ENCODE measurements around the gene PLA2G7. TPM values are rescaled to one million over a fixed set of nuclear protein-coding genes. Genes with fewer than 3 reads are reported as not detected.

Gene PLA2G7
- polyA plus RNA-seq, 1 donor (not counting 4 experiments of a cell fraction or from before 2014, with no cell fraction given) = 4.8 TPM

DNA sequence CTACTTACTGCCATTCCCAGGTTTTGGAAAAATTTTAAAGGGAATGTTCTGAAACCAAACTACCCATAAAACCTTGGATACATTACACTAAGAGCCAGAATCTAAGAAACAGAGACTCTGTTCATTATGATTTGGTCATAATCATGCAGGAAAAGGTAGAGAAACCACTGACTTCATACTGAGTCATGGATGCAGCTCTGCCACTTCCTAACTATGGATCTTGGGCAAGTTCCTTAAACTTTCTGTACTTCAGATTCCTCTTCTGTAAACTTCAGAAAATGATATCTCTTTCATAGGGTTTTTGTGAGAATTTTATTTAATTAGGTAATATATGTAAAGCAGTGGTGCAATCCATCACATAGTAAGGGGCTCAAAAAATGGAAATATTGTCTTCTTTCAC is 20.0 kb downstream of the PLA2G7 start:
- H3K4me3 ChIP-seq (ENCODE audit: control insufficient read depth in 2 of 3, extremely low read depth in 1 of 3, insufficient read depth in 2 of 3, low read depth in 1 of 3, low read length in 3 of 3) = no peak overlapping the region
- peak overlapping the region; percentile 24 for H3K27ac ChIP-seq (ENCODE audit: control insufficient read depth, insufficient read depth, low read length)
- H3K9ac ChIP-seq (ENCODE audit: control insufficient read depth, extremely low read depth, insufficient read depth, low read length) = no peak overlapping the region
- no peaks in the 10 kb centered on the region for H3K27me3 ChIP-seq (ENCODE audit: control insufficient read depth, extremely low read depth, insufficient read depth, low read length)
- dilution Hi-C loops (cut with MboI; ENCODE audit: extremely low pct_ligation_motif_present, low sequenced_read_pairs) = no loop called here
- TF ChIP-seq, protein P1, sequence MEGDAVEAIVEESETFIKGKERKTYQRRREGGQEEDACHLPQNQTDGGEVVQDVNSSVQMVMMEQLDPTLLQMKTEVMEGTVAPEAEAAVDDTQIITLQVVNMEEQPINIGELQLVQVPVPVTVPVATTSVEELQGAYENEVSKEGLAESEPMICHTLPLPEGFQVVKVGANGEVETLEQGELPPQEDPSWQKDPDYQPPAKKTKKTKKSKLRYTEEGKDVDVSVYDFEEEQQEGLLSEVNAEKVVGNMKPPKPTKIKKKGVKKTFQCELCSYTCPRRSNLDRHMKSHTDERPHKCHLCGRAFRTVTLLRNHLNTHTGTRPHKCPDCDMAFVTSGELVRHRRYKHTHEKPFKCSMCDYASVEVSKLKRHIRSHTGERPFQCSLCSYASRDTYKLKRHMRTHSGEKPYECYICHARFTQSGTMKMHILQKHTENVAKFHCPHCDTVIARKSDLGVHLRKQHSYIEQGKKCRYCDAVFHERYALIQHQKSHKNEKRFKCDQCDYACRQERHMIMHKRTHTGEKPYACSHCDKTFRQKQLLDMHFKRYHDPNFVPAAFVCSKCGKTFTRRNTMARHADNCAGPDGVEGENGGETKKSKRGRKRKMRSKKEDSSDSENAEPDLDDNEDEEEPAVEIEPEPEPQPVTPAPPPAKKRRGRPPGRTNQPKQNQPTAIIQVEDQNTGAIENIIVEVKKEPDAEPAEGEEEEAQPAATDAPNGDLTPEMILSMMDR (optimal IDR thresholded peaks at IDR 0.05 in 1 of 3, IDR thresholded peaks at IDR 0.05 in 1 of 3, conservative IDR thresholded peaks at IDR 0.05 in 1 of 3; ENCODE audit: extremely low read depth in 1 of 3, insufficient read depth in 2 of 3, low read length in 3 of 3) = no peak
- no peak for TF ChIP-seq EZH2 (IDR thresholded peaks at IDR 0.05; ENCODE audit: low read length)
- H4K20me1 ChIP-seq (ENCODE audit: control insufficient read depth, extremely low read depth, insufficient read depth, low read length) = peaks cover 2% of the 10 kb centered on the region
- H3K9me3 ChIP-seq (ENCODE audit: control insufficient read depth, low read depth, low read length) = no peaks in the 10 kb centered on the region
- H3K36me3 ChIP-seq (ENCODE audit: control insufficient read depth in 2 of 2, extremely low read depth in 1 of 2, insufficient read depth in 2 of 2, low read length in 2 of 2) = no peaks in the 10 kb centered on the region
- H3K4me2 ChIP-seq (ENCODE audit: control insufficient read depth, extremely low read depth, insufficient read depth, low read depth, low read length) = peak overlapping the region; percentile 51
- peaks cover 16% of the 10 kb centered on the region for H3K4me1 ChIP-seq (ENCODE audit: control insufficient read depth, extremely low read depth, insufficient read depth, low read length)
- H3K9me1 ChIP-seq (ENCODE audit: control insufficient read depth, extremely low read depth, insufficient read depth, low read length) = no peaks in the 10 kb centered on the region
- peak; percentile 90 for FAIRE-seq
- no peak overlapping the region for H2AFZ ChIP-seq (ENCODE audit: control insufficient read depth, low read length)
- DNase-seq (ENCODE audit: low read depth, low spot score) = no peak
- H3K79me2 ChIP-seq (ENCODE audit: control insufficient read depth, insufficient read depth, low read length) = no peaks in the 10 kb centered on the region

DNA sequence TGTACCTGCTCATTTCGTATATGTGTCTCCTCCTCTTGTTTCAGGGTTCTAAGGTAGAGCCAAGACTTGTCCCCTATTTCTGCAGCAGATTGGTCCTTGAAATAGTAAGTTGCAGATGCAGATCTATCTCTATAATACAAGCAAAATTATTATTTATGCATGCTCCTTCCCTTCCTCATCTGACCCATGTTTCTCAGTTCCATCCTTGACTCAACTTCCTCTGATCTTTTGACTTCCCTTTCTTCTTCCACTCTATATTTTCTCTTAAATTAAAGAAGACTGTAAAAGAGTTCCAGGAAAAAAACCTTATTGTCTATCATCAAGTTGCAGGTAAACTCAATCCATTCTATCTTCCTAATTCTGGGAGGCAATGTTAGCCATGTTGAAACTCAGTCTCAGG is 23.7 kb downstream of the PLA2G7 start:
- H3K27me3 ChIP-seq (ENCODE audit: control insufficient read depth, extremely low read depth, insufficient read depth, low read length) = no peaks in the 10 kb centered on the region
- dilution Hi-C loops (cut with MboI; ENCODE audit: extremely low pct_ligation_motif_present, low sequenced_read_pairs) = no loop called here
- FAIRE-seq (no peak), DNase-seq (ENCODE audit: low read depth, low spot score) (no peak)
- TF ChIP-seq EZH2 (IDR thresholded peaks at IDR 0.05; ENCODE audit: low read length) = no peak
- TF ChIP-seq, protein P1 (optimal IDR thresholded peaks at IDR 0.05 in 1 of 3, IDR thresholded peaks at IDR 0.05 in 1 of 3, conservative IDR thresholded peaks at IDR 0.05 in 1 of 3; ENCODE audit: extremely low read depth in 1 of 3, insufficient read depth in 2 of 3, low read length in 3 of 3) = no peak
- H4K20me1 ChIP-seq (ENCODE audit: control insufficient read depth, extremely low read depth, insufficient read depth, low read length) = no peaks in the 10 kb centered on the region
- H3K4me1 ChIP-seq (ENCODE audit: control insufficient read depth, extremely low read depth, insufficient read depth, low read length) = peaks cover 17% of the 10 kb centered on the region
- H3K9me1 ChIP-seq (ENCODE audit: control insufficient read depth, extremely low read depth, insufficient read depth, low read length) = no peaks in the 10 kb centered on the region
- H3K4me3 ChIP-seq (ENCODE audit: control insufficient read depth in 2 of 3, extremely low read depth in 1 of 3, insufficient read depth in 2 of 3, low read depth in 1 of 3, low read length in 3 of 3) = no peak overlapping the region
- H3K27ac ChIP-seq (ENCODE audit: control insufficient read depth, insufficient read depth, low read length) = no peak overlapping the region
- H3K9me3 ChIP-seq (ENCODE audit: control insufficient read depth, low read depth, low read length) = no peaks in the 10 kb centered on the region
- H3K9ac ChIP-seq (ENCODE audit: control insufficient read depth, extremely low read depth, insufficient read depth, low read length) = no peak overlapping the region
- no peaks in the 10 kb centered on the region for H3K36me3 ChIP-seq (ENCODE audit: control insufficient read depth in 2 of 2, extremely low read depth in 1 of 2, insufficient read depth in 2 of 2, low read length in 2 of 2)
- H3K4me2 ChIP-seq (ENCODE audit: control insufficient read depth, extremely low read depth, insufficient read depth, low read depth, low read length) = no peak overlapping the region
- no peak overlapping the region for H2AFZ ChIP-seq (ENCODE audit: control insufficient read depth, low read length)
- no peaks in the 10 kb centered on the region for H3K79me2 ChIP-seq (ENCODE audit: control insufficient read depth, insufficient read depth, low read length)

Data from keratinocyte (primary cell).